ENCODE results near the gene RHOH. TPM values are rescaled to one million over a fixed set of nuclear protein-coding genes. Genes with fewer than 3 reads are reported as not detected.
"Not testable (repeated sequence)": the region's sequence is repeated elsewhere in the genome, so short reads cannot be mapped to it uniquely, and the experiment has no call there.

Gene RHOH
- polyA plus RNA-seq, 3 donors = 0.33 to 0.87 (median 0.67) TPM

- no peak for DNase-seq (ENCODE audit: low read depth in 3 of 3, low spot score in 2 of 3)
Measured at GRCh38 chr4:40289366-40290188, 92.7 kb downstream of the RHOH start.

- not testable (repeated sequence) for DNase-seq (ENCODE audit: low read depth in 3 of 3, low spot score in 2 of 3)
Measured at GRCh38 chr4:40290611-40291186, 93.9 kb downstream of the RHOH start.

GRCh38 chr4:40292313-40292759 lies 95.5 kb downstream of the RHOH start:
- DNase-seq (ENCODE audit: low read depth in 3 of 3, low spot score in 2 of 3) = no peak

GRCh38 chr4:40294339-40294738 lies 97.5 kb downstream of the RHOH start:
- DNase-seq (ENCODE audit: low read depth in 3 of 3, low spot score in 2 of 3) = no peak

GRCh38 chr4:40295030-40295429 lies 98.2 kb downstream of the RHOH start:
- DNase-seq (ENCODE audit: low read depth in 3 of 3, low spot score in 2 of 3) = not testable (repeated sequence)

GRCh38 chr4:40295572-40295971 lies 98.7 kb downstream of the RHOH start:
- DNase-seq (ENCODE audit: low read depth in 3 of 3, low spot score in 2 of 3) = no peak

Other genes starting within 250 kb of the RHOH start
- gene PDS5A, start 219.1 kb upstream of the RHOH start, polyA plus RNA-seq (ENCODE audit: insufficient read length in 3 of 3) = 10 to 100 TPM; 69.7 to 71.7 (median 70.5) TPM
- gene N4BP2, start 140.2 kb upstream of the RHOH start, polyA plus RNA-seq (ENCODE audit: insufficient read length in 3 of 3) = 10 to 100 TPM; 21.7 to 23.8 (median 23.7) TPM
- gene CHRNA9, start 138.3 kb downstream of the RHOH start, polyA plus RNA-seq (ENCODE audit: insufficient read length in 3 of 3) = 1 to 10 TPM in 1 of 3 donors, under 1 TPM in 2; 0.82 to 1.5 (median 0.83) TPM